IMR-90 (cell line): Measurements from ENCODE around the gene SPOUT1. TPM values are rescaled to one million over a fixed set of nuclear protein-coding genes. Genes with fewer than 3 reads are reported as not detected.

Experiments used
- ATAC-seq: fragments of 200-7000 bp; cut with Tn5 transposase; 2 replicates; pipeline ENCODE4 v1.9.1; 2020; ENCODE audit warnings: low read depth, mild to moderate bottlenecking, moderate library complexity
- BruUV-seq: library from RNA; stranded (reverse); fragments of 400-500 nt; replicated peaks from 2 replicates; lab custom pipeline; 2021; lab: Mats Ljungman, UMichigan
- CTCF ChIA-PET: fragments of 300-600 bp; formaldehyde crosslinking; extraction: SDS; loops from one replicate; lab custom pipeline; 2021; ENCODE audit warnings: antibody characterized with exemption; lab: Yijun Ruan, JAX
- POLR2A ChIA-PET: fragments of 300-600 bp; sonication (Branson Sonifier 250); formaldehyde crosslinking; loops from one replicate; lab custom pipeline; 2022; ENCODE audit warnings: antibody characterized with exemption; ENCODE audit not compliant: unreplicated experiment; lab: Charles Lee
- DNase-seq: peaks from one replicate; pipeline ENCODE4 v3.0.0; 2013
- H2AFZ ChIP-seq: replicated peaks from 2 replicates; pipeline ENCODE3; 2013; ENCODE audit warnings: low read length, mild to moderate bottlenecking; ENCODE audit not compliant: poor library complexity
- H2AK5ac ChIP-seq: 2 replicates; pipeline ENCODE4 v1.6.1; 2013; ENCODE audit warnings: low read depth, low read length, inconsistent platforms
- H2AK9ac ChIP-seq: replicated peaks from 2 replicates; pipeline ENCODE3; 2013; ENCODE audit warnings: mild to moderate bottlenecking, low read depth, low read length, moderate library complexity; ENCODE audit not compliant: poor library complexity
- H2BK120ac ChIP-seq: 2 replicates; pipeline ENCODE4 v1.6.1; 2013; ENCODE audit warnings: low read depth, low read length, inconsistent platforms
- H2BK15ac ChIP-seq: 3 replicates; pipeline ENCODE4 v1.6.1; 2013; ENCODE audit warnings: low read depth, low read length, inconsistent platforms
- H2BK20ac ChIP-seq: 2 replicates; pipeline ENCODE4 v1.6.1; 2013; ENCODE audit warnings: low read depth, mild to moderate bottlenecking, inconsistent platforms, low read length, moderate library complexity
- H2BK5ac ChIP-seq: 2 replicates; pipeline ENCODE4 v1.6.1; 2013; ENCODE audit warnings: mild to moderate bottlenecking, low read depth, low read length, inconsistent platforms; ENCODE audit not compliant: poor library complexity, severe bottlenecking
- H3K14ac ChIP-seq: replicated peaks from 2 replicates; pipeline ENCODE4 v1.6.1; 2013; ENCODE audit warnings: low read depth, low read length, inconsistent platforms
- H3K18ac ChIP-seq: 2 replicates; pipeline ENCODE4 v1.6.1; 2013; ENCODE audit warnings: low read depth, low read length, control low read depth
- H3K23ac ChIP-seq: 2 replicates; pipeline ENCODE4 v1.6.1; 2013; ENCODE audit warnings: low read depth, low read length, inconsistent platforms
- H3K27ac ChIP-seq: 2 replicates; pipeline ENCODE4 v1.5.1; 2013; ENCODE audit warnings: mild to moderate bottlenecking, control low read depth, low read length; ENCODE audit not compliant: insufficient read depth
- H3K27me3 ChIP-seq: 2 replicates; pipeline ENCODE4 v1.6.1; 2013; ENCODE audit warnings: low read length; ENCODE audit not compliant: control insufficient read depth, insufficient read depth
- H3K36me3 ChIP-seq: 2 replicates; pipeline ENCODE4 v1.6.1; 2013; ENCODE audit warnings: low read length, mixed read lengths; ENCODE audit not compliant: control insufficient read depth, insufficient read depth
- H3K4ac ChIP-seq: 2 replicates; pipeline ENCODE4 v1.6.1; 2013; ENCODE audit warnings: low read depth, low read length, inconsistent platforms
- H3K4me1 ChIP-seq: 2 replicates; pipeline ENCODE4 v1.6.1; 2013; ENCODE audit warnings: low read length, mixed read lengths; ENCODE audit not compliant: control insufficient read depth, insufficient read depth
- H3K4me2 ChIP-seq: 2 replicates; pipeline ENCODE4 v1.6.1; 2013; ENCODE audit warnings: low read depth, mild to moderate bottlenecking, control low read depth, low read length, moderate library complexity
- H3K4me3 ChIP-seq: 2 replicates; pipeline ENCODE4 v1.5.1; 2013; ENCODE audit warnings: low read depth, mild to moderate bottlenecking, control low read depth, low read length, moderate library complexity; ENCODE audit not compliant: insufficient read depth
- H3K56ac ChIP-seq: 2 replicates; pipeline ENCODE4 v1.6.1; 2013; ENCODE audit warnings: low read length, inconsistent platforms; ENCODE audit not compliant: insufficient read depth; ENCODE audit errors: extremely low read depth
- H3K79me1 ChIP-seq, 2 experiments: 2 replicates each; pipeline ENCODE4 v1.6.1; 2013; ENCODE audit warnings: low read length in 2 of 2, inconsistent platforms in 1 of 2, low read depth in 1 of 2
- H3K9ac ChIP-seq: 2 replicates; pipeline ENCODE4 v1.6.1; 2013; ENCODE audit warnings: low read depth, low read length, control low read depth
- H3K9me1 ChIP-seq: 2 replicates; pipeline ENCODE4 v1.6.1; 2013; ENCODE audit warnings: low read length, inconsistent platforms; ENCODE audit not compliant: insufficient read depth
- H3K9me3 ChIP-seq: 2 replicates; pipeline ENCODE4 v1.6.1; 2013; ENCODE audit warnings: low read length; ENCODE audit not compliant: control insufficient read depth, insufficient read depth
- H4K20me1 ChIP-seq: 2 replicates; pipeline ENCODE4 v1.6.1; 2013; ENCODE audit warnings: low read length, inconsistent platforms; ENCODE audit not compliant: insufficient read depth
- H4K5ac ChIP-seq: 2 replicates; pipeline ENCODE4 v1.6.1; 2013; ENCODE audit warnings: mild to moderate bottlenecking, low read depth, low read length, control low read depth
- H4K8ac ChIP-seq, 2 experiments: 2 replicates each; pipeline ENCODE4 v1.6.1; 2013; ENCODE audit warnings: low read depth in 2 of 2, low read length in 2 of 2, control low read depth in 1 of 2, inconsistent platforms in 1 of 2
- H4K91ac ChIP-seq: 2 replicates; pipeline ENCODE4 v1.6.1; 2013; ENCODE audit warnings: low read depth, low read length, inconsistent platforms; ENCODE audit not compliant: insufficient read depth
- ELK1 ChIP-seq: fragments of 150-350 bp; IDR thresholded peaks from 2 replicates; pipeline ENCODE4 v1.6.1; 2016; ENCODE audit warnings: low read depth, mild to moderate bottlenecking, low read length, moderate library complexity, borderline replicate concordance
- MAFK ChIP-seq: IDR thresholded peaks from 2 replicates; pipeline ENCODE4 v1.6.1; 2012; ENCODE audit warnings: low read depth, low read length, improper control_type of control experiment
- RAD21 ChIP-seq: IDR thresholded peaks from 2 replicates; pipeline ENCODE4 v1.6.1; 2012; ENCODE audit warnings: low read length, improper control_type of control experiment
- WGBS, 2 experiments: methylation state at CpG; one replicate each; pipeline versions ENCODE4 v1.1.5 to v1.1.7; 2013; ENCODE audit warnings: missing lambda C conversion rate in 2 of 2; ENCODE audit not compliant: insufficient read length in 1 of 2; ENCODE audit errors: extremely low coverage in 2 of 2; 5-methylcytosine and 5-hydroxymethylcytosine counted together
- dilution Hi-C: fragments of 300-500 bp; cut with HindIII; formaldehyde crosslinking; loops from one replicate; pipeline ENCODE4 v1.14.3; 2018; ENCODE audit warnings: low sequenced_read_pairs; ENCODE audit not compliant: unreplicated experiment
- in situ Hi-C: fragments of 300-500 bp; cut with MboI; formaldehyde crosslinking; loops from 3 replicates; pipeline ENCODE4 v1.14.3; 2019; ENCODE audit warnings: low sequenced_read_pairs, inconsistent platforms, mixed read lengths
- intact Hi-C: fragments of 100-400 bp; cut with micrococcal nuclease; formaldehyde crosslinking; loops from 2 replicates; pipeline ENCODE4 v1.10.0; 2022
- polyA plus RNA-seq, 3 experiments: library from polyadenylated mRNA; depleted of rRNA; stranded (reverse); fragments of >200 nt; gene quantifications; 2 replicates each; pipeline ENCODE4 v1.2.3, GENCODE V29; 2012; ENCODE audit warnings: low replicate concordance in 1 of 3
- total RNA-seq: library from RNA; depleted of rRNA; stranded (reverse); fragments of >200 nt; gene quantifications from 2 replicates; pipeline ENCODE4 v1.2.3, GENCODE V29; 2012

The SPOUT1 gene
- total and polyA plus RNA-seq, 2 of the 4 experiments (the other 2 are of a cell fraction) = 17.9 to 27.8 TPM

DNA sequence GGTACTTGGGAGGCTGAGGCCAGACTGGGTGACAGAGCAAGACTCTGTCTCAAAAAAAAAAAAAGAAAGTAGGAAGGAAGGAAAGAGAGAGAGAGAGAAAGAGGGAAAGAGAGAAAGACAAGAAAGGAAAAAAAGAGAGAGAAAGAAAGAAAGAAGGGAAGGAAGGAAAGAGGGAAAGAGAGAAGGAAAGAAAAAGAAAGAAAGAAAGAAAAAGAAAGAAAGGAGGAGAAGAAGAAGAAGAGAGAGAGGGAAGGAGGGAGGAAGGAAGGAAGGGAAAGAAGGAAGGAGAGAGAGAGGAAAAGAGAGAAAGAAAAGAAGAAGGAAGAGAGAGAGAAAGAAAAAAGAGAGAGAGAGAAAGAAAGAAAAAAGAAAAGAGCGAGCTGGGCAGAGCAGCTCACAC lies 54.8 kb downstream of the SPOUT1 start:
- Histone ChIP-seq H3K9me3 (peaks cover 2% of the 10 kb centered on the region; the same call in 1 of the 2 replicates), H2AK5ac (no peak overlapping the region), H3K9me1 (peaks cover 7% of the 10 kb centered on the region; the same call in 1 of the 2 replicates), H3K79me1 (peaks cover 11 to 31% of the 10 kb centered on the region in 2 experiments), H3K9ac (no peak overlapping the region), H2AK9ac (no peak overlapping the region), H3K4me1 (peaks cover 5% of the 10 kb centered on the region), H2AFZ (no peak overlapping the region), H4K20me1 (peaks cover 3% of the 10 kb centered on the region; the same call in 1 of the 2 replicates), H2BK5ac (no peak overlapping the region), H2BK20ac (no peak overlapping the region), H2BK15ac (no peak overlapping the region), H3K27ac (no peak overlapping the region), H2BK120ac (no peak overlapping the region), H3K27me3 (no peaks in the 10 kb centered on the region), H3K4me2 (no peak overlapping the region), H3K4me3 (no peak overlapping the region), H3K18ac (no peak overlapping the region), H3K14ac (no peak overlapping the region), H4K91ac (no peak overlapping the region), H3K23ac (no peak overlapping the region), H4K5ac (no peak overlapping the region), H3K4ac (no peak overlapping the region), H3K56ac (no peak overlapping the region), H4K8ac (no peak overlapping the region), H3K36me3 (no peaks in the 10 kb centered on the region)
- in situ Hi-C loops = no loop called here
- dilution Hi-C loops = no loop called here
- CTCF ChIA-PET = no interaction called here
- ATAC-seq (no peak), DNase-seq (no peak)
- TF ChIP-seq ELK1 = no peak
- TF ChIP-seq RAD21 = no peak
- no peak for TF ChIP-seq MAFK
- no CpG with 5 or more reads among the region's 1 CpG for WGBS, 2 experiments
- BruUV-seq = no TSS peak
- POLR2A ChIA-PET = no interaction called here
- intact Hi-C loops = no loop called here
